Hepatocyte (in vitro differentiated cells): ENCODE measurements around the gene C12orf75. TPM values are rescaled to one million over a fixed set of nuclear protein-coding genes. Genes with fewer than 3 reads are reported as not detected.
"Not testable (repeated sequence)": the region's sequence is repeated elsewhere in the genome, so short reads cannot be mapped to it uniquely, and the experiment has no call there.

Experiments
- DNase-seq: peaks from one replicate; pipeline ENCODE4 v3.0.0-alpha.2; 2016; ENCODE audit warnings: low spot score
- H2AFZ ChIP-seq: fragments of 200-600 bp; sonication (generic); 2 replicates; pipeline ENCODE4 v1.6.0; 2016; ENCODE audit warnings: antibody characterized with exemption, mild to moderate bottlenecking
- H3K27ac ChIP-seq: fragments of 200-600 bp; sonication (generic); 2 replicates; pipeline ENCODE4 v1.5.1; 2016; ENCODE audit warnings: mild to moderate bottlenecking
- H3K27me3 ChIP-seq: fragments of 200-600 bp; sonication (generic); 2 replicates; pipeline ENCODE4 v1.6.1; 2016
- H3K36me3 ChIP-seq: fragments of 200-600 bp; sonication (generic); replicated peaks from 2 replicates; pipeline ENCODE4 v1.5.1; 2016; ENCODE audit warnings: low read depth; ENCODE audit not compliant: insufficient read depth
- H3K4me1 ChIP-seq: fragments of 200-600 bp; sonication (generic); 2 replicates; pipeline ENCODE4 v1.5.1; 2016; ENCODE audit warnings: mild to moderate bottlenecking, moderate library complexity; ENCODE audit not compliant: insufficient read depth
- H3K4me2 ChIP-seq: fragments of 200-600 bp; sonication (generic); 2 replicates; pipeline ENCODE4 v1.6.0; 2016
- H3K4me3 ChIP-seq: fragments of 200-600 bp; sonication (generic); 2 replicates; pipeline ENCODE4 v1.5.1; 2016; ENCODE audit warnings: mild to moderate bottlenecking
- H3K79me2 ChIP-seq: fragments of 200-600 bp; sonication (generic); 2 replicates; pipeline ENCODE4 v1.6.0; 2017; ENCODE audit warnings: mild to moderate bottlenecking
- H3K9me2 ChIP-seq: fragments of 200-600 bp; sonication (generic); replicated peaks from 2 replicates; pipeline ENCODE4 v1.6.0; 2017; ENCODE audit warnings: mild to moderate bottlenecking; ENCODE audit not compliant: insufficient read depth
- H3K9me3 ChIP-seq: fragments of 200-600 bp; sonication (generic); 2 replicates; pipeline ENCODE4 v1.5.1; 2016; ENCODE audit warnings: low read depth, mild to moderate bottlenecking
- H4K20me1 ChIP-seq: fragments of 200-600 bp; sonication (generic); 2 replicates; pipeline ENCODE4 v1.6.0; 2016; ENCODE audit warnings: mild to moderate bottlenecking; ENCODE audit not compliant: insufficient read depth, poor library complexity, severe bottlenecking
- EZH2 ChIP-seq: fragments of 200-600 bp; sonication (generic); IDR thresholded peaks from 2 replicates; pipeline ENCODE4 v1.6.1; 2016; ENCODE audit warnings: antibody characterized with exemption, mild to moderate bottlenecking, borderline replicate concordance
- EZH2phosphoT487 ChIP-seq: fragments of 200-600 bp; sonication (generic); IDR thresholded peaks from one replicate; pipeline ENCODE4 v1.6.1; 2018; ENCODE audit warnings: antibody characterized with exemption, mild to moderate bottlenecking, low read depth, moderate library complexity; ENCODE audit not compliant: unreplicated experiment, severe bottlenecking
- WGBS: methylation state at CpG from one replicate; pipeline ENCODE4 v1.1.6; 2016; ENCODE audit warnings: low lambda C conversion rate; ENCODE audit errors: missing lambda C conversion rate; 5-methylcytosine and 5-hydroxymethylcytosine counted together
- polyA plus RNA-seq: library from polyadenylated mRNA; unstranded; fragments of >200 nt; fragmentation: Nextera tagmentation; extraction: Ambion mirVana; gene quantifications from 2 replicates; pipeline ENCODE4 v1.2.1, GENCODE V29; 2016
- total RNA-seq: library from RNA; depleted of rRNA; stranded (reverse); fragments of >200 nt; gene quantifications from 2 replicates; pipeline ENCODE4 v1.2.3, GENCODE V29; 2014
- TF ChIP-seq, protein P1 (sequence below): fragments of 200-600 bp; sonication (generic); IDR thresholded peaks from 2 replicates; pipeline ENCODE4 v1.5.1; 2016; ENCODE audit warnings: antibody characterized with exemption, mild to moderate bottlenecking; ENCODE audit not compliant: poor library complexity

Gene C12orf75
- total and polyA plus RNA-seq, 2 experiments from 2014 or later = 80.9 to 103 TPM

DNA sequence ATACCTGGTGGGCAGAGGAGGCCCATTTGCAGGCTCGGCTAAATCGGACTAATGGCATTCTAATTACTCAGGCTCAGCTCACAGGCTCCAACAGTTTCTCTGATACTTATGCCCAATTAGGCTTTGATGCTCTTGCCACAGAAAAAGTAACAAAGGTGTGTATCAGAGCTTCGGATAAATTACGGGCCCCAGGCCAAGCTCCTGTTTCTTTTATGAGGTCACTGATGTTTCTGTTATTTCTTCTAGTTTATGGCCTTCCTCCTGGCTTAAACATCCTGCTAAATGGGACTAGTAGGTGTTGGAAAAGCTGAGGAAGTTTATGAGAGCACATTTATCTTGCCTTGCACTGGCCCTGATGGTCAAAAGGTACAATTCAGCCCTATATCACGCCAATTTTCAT lies 28.8 kb upstream of the C12orf75 start:
- Histone ChIP-seq H3K9me3 (no peaks in the 10 kb centered on the region), H3K9me2 (no peaks in the 10 kb centered on the region), H3K27me3 (no peaks in the 10 kb centered on the region), H2AFZ (no peak overlapping the region), H3K4me3 (no peak overlapping the region), H3K36me3 (no peaks in the 10 kb centered on the region), H3K79me2 (no peaks in the 10 kb centered on the region), H4K20me1 (no peaks in the 10 kb centered on the region), H3K4me1 (no peaks in the 10 kb centered on the region), H3K27ac (no peak overlapping the region), H3K4me2 (no peak overlapping the region)
- TF ChIP-seq, protein P1, sequence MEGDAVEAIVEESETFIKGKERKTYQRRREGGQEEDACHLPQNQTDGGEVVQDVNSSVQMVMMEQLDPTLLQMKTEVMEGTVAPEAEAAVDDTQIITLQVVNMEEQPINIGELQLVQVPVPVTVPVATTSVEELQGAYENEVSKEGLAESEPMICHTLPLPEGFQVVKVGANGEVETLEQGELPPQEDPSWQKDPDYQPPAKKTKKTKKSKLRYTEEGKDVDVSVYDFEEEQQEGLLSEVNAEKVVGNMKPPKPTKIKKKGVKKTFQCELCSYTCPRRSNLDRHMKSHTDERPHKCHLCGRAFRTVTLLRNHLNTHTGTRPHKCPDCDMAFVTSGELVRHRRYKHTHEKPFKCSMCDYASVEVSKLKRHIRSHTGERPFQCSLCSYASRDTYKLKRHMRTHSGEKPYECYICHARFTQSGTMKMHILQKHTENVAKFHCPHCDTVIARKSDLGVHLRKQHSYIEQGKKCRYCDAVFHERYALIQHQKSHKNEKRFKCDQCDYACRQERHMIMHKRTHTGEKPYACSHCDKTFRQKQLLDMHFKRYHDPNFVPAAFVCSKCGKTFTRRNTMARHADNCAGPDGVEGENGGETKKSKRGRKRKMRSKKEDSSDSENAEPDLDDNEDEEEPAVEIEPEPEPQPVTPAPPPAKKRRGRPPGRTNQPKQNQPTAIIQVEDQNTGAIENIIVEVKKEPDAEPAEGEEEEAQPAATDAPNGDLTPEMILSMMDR = no peak
- TF ChIP-seq EZH2phosphoT487 (no peak), EZH2 (no peak)
- DNase-seq = no peak
- 68% methylated on average over 5 of the region's 5 CpGs for WGBS

DNA sequence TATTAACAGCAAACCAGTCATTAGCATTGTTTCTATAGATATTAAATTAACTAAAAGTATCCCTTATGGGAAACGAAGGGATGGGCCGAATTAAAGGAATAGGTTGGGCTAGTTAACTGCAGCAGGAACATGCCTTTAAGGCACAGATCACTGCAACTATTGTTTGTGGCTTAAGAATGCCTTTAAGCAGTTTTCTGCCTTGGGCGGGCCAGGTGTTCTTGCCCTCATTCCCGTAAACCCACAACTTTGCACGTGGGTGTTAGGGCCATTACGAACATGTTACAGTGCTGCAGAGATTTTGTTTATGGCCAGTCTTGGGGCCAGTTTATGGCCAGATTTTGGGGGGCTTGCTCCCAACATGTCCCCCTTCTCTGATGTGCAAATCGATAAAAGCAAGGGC lies 27.5 kb upstream of the C12orf75 start:
- not testable (repeated sequence) for H2AFZ ChIP-seq, H3K4me3 ChIP-seq, H3K79me2 ChIP-seq, H3K27me3 ChIP-seq, H3K27ac ChIP-seq, H3K4me2 ChIP-seq, DNase-seq, H3K9me3 ChIP-seq, H3K4me1 ChIP-seq, H3K9me2 ChIP-seq, H4K20me1 ChIP-seq, H3K36me3 ChIP-seq
- 92% methylated on average over 7 of the region's 7 CpGs for WGBS

GRCh38 chr12:105304626-105305025 lies 25.9 kb upstream of the C12orf75 start:
- H3K4me3 ChIP-seq, H3K36me3 ChIP-seq, H4K20me1 ChIP-seq, H3K4me1 ChIP-seq, H3K27me3 ChIP-seq, H3K4me2 ChIP-seq, H3K27ac ChIP-seq, H3K9me3 ChIP-seq, H3K79me2 ChIP-seq, DNase-seq, H2AFZ ChIP-seq, H3K9me2 ChIP-seq: not testable (repeated sequence)
- 55% methylated on average over 2 of the region's 2 CpGs for WGBS

DNA sequence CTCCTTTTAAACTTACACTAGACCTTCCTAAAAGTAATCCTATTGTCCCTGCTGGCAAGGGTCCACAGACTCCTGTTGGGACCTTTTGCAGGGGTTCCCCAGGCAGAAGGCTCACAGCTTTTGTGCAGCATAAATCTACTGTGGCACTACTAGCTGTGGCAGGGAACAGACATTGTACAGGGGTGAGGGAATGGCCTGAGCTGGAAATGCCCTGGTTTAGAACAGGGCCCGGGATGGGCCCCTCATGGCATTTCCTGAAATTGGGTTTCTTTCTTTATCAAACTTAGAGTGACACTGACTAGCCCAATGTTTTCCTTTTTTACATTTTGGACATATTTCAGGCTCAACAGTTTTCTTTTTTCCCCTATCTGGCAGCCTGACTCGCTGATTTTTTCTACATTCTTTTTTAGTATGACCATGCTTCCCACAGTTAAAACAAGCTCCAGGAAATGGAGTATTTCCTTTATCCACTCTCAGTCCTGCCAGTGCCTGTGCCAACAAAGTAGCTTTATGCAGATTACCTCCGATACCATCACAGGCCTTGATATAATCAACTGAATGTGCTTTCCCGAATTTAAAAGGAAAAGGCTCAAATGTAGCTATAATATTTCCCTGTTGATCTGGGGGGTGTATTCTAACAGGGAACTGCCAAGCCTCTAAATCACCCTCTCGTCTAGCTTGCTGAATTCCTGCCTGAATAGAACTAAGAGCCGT lies 22.7 kb upstream of the C12orf75 start:
- not testable (repeated sequence) for H3K4me3 ChIP-seq, H4K20me1 ChIP-seq, H2AFZ ChIP-seq, H3K9me3 ChIP-seq, H3K36me3 ChIP-seq, DNase-seq, H3K4me2 ChIP-seq, H3K4me1 ChIP-seq, H3K9me2 ChIP-seq, H3K27ac ChIP-seq, H3K27me3 ChIP-seq, H3K79me2 ChIP-seq
- WGBS = 70% methylated on average over 6 of the region's 6 CpGs

- H3K4me1 ChIP-seq = not testable (repeated sequence)
- 95% methylated on average over 4 of the region's 4 CpGs for WGBS
Measured at GRCh38 chr12:105308839-105309238, 21.7 kb upstream of the C12orf75 start.

GRCh38 chr12:105309384-105309783 lies 21.1 kb upstream of the C12orf75 start:
- not testable (repeated sequence) for H3K27me3 ChIP-seq, H3K4me3 ChIP-seq, H3K4me2 ChIP-seq, H3K79me2 ChIP-seq, DNase-seq, H3K4me1 ChIP-seq, H3K36me3 ChIP-seq, H3K9me3 ChIP-seq, H3K9me2 ChIP-seq, H4K20me1 ChIP-seq, H2AFZ ChIP-seq
- H3K27ac ChIP-seq = peak overlapping the region; percentile 57
- 53% methylated on average over 3 of the region's 3 CpGs for whole genome bisulfite sequencing

More at GRCh38 chr12:105308839-105309238, 21.7 kb upstream of the C12orf75 start:
- H3K27ac ChIP-seq = peak overlapping the region; percentile 36
- not testable (repeated sequence) for H4K20me1 ChIP-seq, H3K27me3 ChIP-seq, H2AFZ ChIP-seq, H3K79me2 ChIP-seq, DNase-seq, H3K36me3 ChIP-seq, H3K9me2 ChIP-seq, H3K4me2 ChIP-seq, H3K4me3 ChIP-seq, H3K9me3 ChIP-seq

GRCh38 chr12:105310476-105311085 lies 19.9 kb upstream of the C12orf75 start:
- H3K9me2 ChIP-seq, H3K9me3 ChIP-seq, H3K4me2 ChIP-seq, H3K36me3 ChIP-seq, H3K79me2 ChIP-seq, H3K27me3 ChIP-seq, DNase-seq, H3K4me1 ChIP-seq, H3K4me3 ChIP-seq, H2AFZ ChIP-seq, H4K20me1 ChIP-seq: not testable (repeated sequence)
- H3K27ac ChIP-seq = peak overlapping the region; percentile 57
- WGBS = 78% methylated on average over 2 of the region's 2 CpGs

DNA sequence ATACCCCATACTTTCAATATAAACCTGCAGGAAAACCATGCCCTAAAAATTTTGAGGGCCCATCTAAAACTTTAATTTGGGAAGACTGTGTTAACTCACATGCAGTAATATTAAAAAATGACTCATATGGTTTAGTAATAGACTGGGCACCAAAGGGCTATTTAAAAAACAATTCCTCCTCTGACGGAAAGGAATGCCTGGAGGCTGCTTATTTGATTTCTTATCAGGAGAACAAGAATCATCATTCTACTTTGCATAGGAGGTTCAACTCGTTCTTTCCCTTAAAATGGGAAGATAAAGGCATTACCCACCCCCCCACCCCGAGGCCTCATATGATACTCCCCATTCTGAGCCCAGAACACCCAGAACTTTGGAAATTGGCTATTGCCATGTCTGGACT lies 18.6 kb upstream of the C12orf75 start:
- H3K79me2 ChIP-seq, DNase-seq: not testable (repeated sequence)

More for the DNA sequence above, 18.6 kb upstream of the C12orf75 start:
- not testable (repeated sequence) for H3K27ac ChIP-seq, H2AFZ ChIP-seq, H4K20me1 ChIP-seq, H3K36me3 ChIP-seq, H3K4me3 ChIP-seq, H3K9me3 ChIP-seq, H3K9me2 ChIP-seq, H3K27me3 ChIP-seq, H3K4me2 ChIP-seq
- peaks cover 14% of the 10 kb centered on the region for H3K4me1 ChIP-seq
- WGBS = 69% methylated on average over 3 of the region's 3 CpGs
